Activated T-cell treated with anti-CD3 and anti-CD28 coated beads for 1 hour (primary cell): ENCODE results near the gene ING3.

Experiments
- DNase-seq: peaks from one replicate; pipeline ENCODE4 v3.0.0-alpha.2; 2020; ENCODE audit warnings: low read depth

ING3 gene, protein sequence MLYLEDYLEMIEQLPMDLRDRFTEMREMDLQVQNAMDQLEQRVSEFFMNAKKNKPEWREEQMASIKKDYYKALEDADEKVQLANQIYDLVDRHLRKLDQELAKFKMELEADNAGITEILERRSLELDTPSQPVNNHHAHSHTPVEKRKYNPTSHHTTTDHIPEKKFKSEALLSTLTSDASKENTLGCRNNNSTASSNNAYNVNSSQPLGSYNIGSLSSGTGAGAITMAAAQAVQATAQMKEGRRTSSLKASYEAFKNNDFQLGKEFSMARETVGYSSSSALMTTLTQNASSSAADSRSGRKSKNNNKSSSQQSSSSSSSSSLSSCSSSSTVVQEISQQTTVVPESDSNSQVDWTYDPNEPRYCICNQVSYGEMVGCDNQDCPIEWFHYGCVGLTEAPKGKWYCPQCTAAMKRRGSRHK

DNA sequence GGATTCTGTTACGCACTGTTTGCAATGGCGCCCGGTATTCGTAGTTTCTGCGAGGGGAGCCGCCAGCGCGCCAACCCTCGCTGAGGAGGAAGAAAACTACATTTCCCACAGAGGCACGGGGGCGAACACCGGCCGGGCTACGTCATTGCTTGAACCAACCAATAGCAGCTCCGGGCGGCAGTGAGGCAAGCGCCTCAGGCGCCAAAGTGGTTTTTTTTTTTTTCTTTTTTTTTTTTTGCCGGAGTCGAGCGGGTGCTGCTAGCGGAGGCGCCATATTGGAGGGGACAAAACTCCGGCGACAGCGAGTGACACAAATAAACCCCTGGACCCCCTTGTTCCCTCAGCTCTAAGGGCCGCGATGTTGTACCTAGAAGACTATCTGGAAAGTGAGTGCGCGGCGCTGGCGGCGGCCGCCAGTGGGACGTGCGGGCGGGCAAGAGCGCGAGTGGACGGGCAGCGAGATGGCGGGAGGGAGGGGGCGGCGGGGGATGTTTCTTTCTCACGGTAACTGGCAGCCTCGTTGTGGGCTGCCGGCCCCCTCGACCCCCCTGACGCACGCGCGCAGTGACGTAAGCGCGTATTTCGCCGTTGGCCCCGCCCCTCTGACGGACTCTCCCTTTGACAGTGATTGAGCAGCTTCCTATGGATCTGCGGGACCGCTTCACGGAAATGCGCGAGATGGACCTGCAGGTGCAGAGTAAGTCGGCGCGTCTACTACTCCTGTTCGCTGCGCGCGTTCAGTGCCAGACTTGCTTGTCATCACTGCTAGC, at the start of gene ING3:
Gene ING3 (plus strand): TSS at position 239 of the 770 bp plus-strand sequence. CDS start 120 bp downstream, at position 359.
- peak; percentile 96 for DNase-seq

DNA sequence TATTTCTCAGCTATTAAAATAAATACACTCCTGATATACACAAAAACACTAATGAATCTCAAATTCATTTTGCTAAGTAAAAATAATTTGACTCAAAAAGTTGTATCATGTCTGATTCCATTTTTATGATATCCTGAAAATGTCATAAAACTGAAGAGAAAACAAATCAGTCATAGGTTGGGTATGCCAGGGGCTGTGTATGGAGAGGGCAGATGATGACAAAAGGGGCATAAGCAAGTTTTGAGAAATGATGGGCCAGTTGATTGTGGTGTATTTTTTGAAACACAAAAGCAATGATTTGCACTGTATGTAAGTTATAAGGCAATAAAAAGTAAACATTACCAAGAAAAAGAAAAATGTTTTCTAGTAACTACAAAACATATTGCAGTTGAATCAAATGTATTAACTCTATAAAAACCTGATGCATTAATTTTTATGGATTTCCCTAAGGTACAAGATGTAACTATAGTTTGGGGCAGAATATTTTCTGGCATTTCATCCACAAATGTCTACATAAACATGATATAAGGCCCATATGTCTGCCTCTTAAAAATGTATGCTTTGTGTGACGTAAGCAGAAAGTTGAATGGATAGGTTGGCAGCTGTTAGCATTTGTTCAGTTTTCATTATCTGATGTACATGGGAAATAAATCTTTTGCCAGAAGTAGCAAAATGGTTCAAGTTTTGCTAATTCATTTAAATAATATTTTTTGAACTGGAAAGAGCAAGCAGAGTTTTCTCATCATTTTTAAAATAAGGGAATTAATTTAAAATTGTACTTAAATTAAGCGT, 35.1 kb upstream of the ING3 start:
- DNase-seq: no peak

DNA sequence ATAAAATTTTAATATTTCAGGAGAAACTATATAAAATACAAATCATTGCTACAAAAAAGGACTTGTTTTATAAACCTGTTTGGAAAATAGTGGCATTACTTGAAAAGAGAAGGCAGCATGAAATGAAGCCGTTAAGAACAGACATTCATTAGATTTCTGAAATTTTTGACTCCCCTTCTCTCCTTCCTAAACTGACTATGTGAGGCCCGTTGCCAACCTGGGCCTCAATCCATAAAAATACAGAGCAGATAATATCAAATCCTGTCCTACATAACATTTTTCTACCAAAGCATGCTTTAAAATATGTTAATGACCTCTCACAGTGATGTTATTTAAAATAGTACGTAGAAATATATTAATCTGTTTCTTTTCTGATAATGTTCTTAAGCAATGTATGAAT, 34.5 kb upstream of the ING3 start:
- no peak for DNase-seq

DNA sequence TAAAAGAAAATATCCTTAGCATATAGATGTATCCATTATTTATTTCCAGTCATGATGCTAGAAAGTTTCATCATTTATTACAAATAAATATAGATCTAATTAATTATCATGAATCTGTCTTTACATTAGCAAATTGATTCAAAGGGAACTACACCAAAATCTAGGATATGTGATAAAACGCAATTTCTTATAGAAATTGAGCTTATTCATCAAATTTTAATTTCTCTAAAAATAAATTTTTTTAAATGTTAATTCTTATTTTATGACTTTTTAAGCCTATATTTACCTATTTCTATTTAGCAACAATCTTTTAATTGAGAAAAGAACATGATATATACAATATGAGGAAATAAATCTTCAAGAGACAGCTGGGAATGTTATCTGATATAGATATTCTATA, 34.0 kb upstream of the ING3 start:
- no peak for DNase-seq

DNA sequence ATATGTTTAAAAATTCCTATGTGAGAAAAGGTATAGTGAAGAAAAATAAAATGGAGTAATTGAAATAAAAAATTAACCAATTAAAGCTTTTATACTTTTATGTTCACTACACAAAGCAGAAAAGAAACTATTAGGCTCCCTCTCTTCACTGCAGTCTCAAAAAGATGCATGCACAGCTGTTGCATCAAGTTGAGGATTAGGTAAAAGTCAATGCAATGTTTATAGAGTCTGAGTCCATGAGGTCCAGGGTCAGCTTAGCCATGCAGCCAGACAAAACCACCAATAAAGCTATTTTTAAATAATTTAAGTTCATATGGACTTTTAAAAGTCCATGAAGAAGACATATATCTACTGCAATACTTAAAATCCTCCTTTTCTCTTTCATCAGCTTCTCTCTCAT, 31.1 kb upstream of the ING3 start:
- no peak for DNase-seq

DNA sequence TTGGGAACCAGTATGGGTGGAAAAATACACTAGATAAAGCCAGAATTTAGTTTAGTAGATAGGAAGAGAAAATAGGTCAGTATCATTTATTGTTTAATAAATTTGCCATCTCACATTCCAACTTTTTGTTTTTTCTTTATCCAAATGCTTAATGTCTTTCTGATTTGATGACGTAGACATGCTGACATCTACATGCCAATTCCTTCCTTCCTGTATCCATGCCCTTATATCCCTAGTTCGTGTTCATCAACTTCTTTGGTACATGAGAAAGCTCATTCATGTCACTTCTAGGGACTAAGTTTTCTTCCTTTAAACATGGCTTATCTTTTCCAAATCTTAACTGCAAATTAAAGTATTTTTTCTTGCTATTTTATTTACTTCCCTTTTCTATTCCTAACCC, 30.5 kb upstream of the ING3 start:
- DNase-seq: no peak

DNA sequence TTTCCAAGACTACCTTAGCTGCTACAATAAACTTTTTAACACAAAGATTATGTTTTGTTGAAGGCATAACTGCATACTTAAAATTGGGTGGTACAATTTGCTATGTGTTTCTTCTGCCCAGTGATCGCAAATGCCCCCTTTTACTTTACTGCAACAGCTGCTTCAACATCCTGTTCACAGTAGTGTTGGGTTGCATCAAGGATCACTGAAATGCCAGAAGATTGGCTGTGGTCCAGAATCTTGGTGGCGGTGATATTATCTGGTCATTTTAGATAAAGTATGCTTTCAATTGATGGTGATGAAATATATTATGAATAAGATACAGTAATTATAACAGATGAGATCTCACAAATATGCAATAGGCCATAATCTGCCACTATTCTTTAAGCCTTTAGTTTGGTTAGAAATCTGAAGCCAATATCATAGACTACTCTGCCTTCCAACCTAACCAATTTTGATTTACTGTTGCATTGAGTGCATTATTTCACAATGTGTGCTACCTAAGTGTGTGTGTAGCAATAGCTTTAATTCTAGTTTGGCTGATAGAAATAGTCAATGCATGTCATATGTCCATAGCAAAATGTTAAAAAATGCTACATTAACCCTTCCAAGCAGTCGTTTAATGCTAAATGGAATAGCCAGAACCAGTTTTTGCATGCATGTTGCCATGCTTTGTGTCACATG, 29.8 kb upstream of the ING3 start:
- DNase-seq: no peak

DNA sequence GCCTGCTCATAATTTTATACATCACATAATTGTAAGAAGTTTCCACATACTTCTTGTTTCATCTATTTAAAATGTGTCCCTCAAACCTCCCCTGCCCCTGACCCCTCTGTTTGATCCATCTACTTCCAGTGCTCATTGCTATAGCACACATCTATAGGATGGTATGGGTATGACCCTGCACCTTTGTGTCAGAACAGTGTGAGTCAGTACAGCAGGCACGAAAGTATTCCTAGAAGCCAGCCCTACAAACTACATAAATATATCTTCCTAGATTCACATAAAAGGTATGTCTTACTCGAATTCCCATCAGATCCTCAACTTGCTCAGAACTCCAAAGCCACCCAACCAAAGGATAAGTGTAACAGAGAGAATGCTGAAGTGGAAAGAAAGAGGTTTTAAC, 25.7 kb upstream of the ING3 start:
- DNase-seq: no peak

DNA sequence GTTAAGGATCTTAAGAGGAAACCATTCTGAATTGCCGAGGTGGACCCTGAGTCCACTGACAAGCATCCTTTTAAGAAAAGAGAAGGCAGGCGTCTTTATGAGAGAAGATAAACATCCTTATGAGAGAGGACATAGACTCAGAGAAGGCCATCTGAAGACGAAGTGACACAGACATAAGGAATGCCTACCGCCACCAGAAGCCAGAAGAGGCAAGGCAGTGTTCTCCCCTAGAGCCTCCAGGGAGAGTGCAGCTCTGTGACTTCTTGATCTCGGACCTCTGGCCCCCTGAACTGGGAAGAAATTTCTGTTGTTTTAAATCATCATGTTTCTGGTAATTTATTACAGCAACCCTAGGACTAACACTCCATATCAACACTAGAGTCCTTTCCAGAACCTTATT, 25.2 kb upstream of the ING3 start:
- DNase-seq: no peak

DNA sequence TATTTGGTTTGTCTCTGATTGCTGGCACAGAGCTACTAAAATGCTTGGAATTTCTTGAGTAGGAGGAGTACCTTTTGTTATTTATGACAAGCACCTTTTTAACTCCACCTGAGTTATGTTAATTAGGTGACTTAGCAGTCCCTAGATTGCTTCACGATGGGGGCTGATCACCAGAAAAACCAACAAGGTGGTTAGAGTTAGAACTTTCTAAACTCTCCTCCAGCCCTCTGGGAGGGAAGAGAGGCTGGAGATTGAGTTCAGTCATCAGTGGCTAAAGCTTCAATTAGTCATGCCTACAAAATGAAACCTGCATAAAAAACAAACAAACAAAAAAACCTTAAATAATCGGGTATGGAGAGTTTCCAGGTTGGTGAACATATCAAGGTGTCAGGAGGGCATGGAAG, 23.6 kb upstream of the ING3 start:
- DNase-seq: no peak

DNA sequence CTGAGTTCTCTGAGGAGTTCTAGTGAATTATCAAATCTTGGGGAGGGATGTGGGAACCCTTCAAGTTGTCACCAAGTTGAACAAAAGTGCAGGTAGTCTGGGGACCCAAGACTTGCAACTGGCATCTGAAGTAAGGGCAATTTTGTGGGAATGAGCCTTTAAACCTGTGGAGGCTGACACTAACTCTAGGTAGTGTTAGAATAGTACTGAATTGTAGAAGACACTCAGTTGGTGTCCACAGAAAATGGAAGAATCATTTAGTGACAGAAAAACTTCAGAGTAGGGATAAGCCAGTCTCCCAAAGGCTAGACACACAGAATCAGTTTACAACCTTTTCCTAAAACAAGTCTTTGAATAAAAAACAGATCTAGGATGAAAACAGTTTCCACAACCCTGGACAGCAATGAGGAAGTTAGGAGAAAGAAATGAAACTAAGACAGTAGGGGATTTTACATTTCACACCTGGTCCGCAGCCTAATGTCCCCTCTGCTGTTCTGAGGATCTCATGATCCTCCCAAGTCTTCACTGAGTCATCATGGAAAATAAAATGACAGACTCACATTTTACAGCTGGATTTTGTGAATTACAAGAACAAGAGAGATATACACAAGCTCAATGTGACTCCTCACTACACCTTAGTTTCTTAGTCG, 23.0 kb upstream of the ING3 start:
- DNase-seq: no peak

DNA sequence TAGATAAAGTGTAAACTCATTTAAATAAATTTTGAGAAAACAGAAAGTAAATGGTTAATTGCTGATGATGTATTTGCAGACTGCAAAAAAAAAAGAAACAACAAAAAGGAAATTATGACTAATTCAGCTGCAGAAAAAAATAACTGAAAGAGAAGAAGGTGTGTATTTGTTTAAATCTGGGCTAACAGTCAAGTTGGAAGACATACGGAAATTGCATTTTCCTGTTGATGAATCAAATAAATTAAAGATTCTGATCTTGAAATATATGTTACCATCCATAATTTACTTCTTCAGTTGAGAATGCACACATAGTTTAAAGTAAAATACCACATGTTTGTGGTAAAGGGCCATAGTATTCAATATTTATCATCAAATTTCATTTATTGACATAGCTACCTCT, 19.3 kb upstream of the ING3 start:
- no peak for DNase-seq

DNA sequence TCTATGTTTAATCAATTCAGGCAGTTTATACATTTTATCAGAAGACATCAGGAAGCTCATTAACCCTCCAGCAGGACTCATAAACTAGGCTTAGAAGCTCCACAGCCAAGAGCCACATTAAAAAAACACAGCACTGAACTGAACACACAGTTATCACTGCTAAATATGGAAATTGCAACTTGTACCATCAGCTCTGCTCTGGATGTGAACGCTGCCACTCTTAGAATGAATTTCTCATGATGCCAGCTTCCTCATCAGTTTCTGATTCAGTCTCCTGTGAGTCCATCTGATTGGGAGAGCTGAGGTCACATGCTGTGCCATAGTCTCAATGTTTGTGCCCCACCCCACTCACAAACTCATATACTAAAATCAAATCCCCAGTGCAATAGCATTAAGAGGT, 17.1 kb upstream of the ING3 start:
- DNase-seq: no peak

DNA sequence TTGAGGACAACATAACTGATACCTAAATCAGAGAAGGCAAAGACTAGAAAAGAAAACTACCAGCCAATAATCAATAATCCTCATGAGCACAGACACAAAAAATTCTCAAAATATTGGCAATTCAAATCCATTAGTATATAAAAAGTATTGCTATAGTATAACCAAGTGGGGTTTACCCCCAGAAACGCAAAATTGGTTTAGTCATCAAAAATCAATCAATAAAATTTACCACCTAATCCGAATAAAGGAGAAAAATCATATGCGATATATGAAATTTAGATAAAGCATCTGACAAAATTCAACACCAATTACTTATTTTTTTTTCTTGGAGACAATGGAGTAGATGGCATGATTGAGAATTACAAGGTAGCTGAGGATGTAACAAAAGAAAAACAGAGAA, 11.2 kb upstream of the ING3 start:
- no peak for DNase-seq

DNA sequence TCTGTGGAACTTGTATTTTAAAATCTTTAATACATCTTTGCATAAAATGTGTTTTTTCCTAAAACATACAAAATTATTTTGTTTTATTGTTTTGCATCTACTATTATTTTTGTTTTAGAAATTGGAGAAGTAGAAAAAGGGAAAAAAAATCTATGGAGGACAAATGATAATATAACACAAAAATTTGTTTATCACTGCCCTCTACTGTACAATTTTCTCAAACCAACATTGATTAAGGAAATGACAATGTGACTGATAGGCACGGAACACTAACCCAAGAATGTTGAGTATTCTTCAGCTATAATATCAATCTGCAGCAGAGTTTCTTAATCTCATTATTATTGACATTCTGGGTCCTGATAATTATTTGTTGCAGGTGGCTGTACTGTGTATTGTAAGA, 9.5 kb upstream of the ING3 start:
- no peak for DNase-seq

DNA sequence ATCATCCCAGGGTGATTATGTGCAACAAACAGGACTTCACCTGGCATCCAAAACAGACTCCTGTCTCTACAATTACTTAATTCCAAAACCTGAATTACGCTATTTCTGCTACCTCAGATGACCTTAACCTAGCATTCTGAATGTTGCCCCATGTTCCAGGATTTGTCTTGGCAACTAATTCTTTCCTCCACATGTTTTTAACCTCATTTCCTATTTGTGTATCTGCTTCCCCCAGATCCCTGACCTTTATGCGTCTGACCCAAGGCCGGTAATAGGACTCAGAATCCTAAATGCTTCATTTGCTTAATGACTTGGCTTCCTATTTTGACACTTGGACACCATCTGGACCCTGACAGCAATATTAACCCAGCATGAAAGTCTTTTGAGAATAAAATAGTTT, 8.7 kb upstream of the ING3 start:
- no peak for DNase-seq

DNA sequence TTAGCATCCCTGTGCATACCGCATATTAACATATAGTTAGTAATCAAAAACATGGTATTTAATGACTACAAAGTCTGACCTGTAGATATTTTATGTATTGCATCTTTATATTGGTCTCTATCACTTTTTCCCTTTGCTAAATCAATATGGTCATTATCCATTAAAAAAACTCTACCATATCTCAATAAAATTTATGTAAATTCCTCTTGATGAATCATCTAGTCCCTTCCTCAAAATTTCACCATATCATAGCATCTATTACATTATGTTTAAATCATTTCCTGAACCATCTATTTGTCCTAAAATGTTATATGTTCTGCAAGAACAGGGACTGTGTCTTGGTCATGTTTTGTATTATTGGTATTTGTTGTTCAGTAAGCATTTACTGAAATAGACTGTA, 7.7 kb upstream of the ING3 start:
- DNase-seq: no peak

DNA sequence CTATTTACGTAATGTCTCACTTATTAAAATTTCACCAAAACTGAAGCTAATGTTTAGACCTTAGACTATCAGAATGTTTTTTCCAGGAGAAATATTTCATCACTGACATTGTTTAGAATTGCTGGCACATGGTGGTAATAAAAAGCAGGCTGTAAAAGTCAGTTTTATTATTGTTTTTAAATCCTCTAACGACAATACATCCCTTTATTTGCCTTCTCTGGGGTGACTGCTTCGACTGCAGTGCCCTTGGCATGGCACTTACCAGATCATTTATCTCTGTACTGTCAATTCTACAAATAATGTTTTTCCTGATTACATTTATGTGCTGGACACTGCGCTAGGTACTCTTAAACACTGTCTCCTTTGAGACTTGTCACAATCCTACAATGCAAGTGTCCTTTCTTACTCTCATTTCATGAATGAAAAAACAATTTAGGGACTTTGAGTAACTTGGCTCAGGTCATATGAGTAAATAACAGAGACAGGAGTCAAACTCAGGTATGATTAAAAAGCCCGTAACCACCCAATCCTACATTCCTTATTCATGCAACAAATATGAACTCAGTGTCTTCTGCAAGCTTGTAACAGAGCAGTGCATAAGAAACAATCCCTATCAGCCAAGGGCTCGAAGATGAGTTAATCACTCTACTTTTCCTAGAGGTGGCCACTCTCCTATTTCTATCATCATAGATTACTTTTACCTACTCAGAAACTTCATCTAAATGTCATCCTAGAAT, 5.6 kb upstream of the ING3 start:
- no peak for DNase-seq

DNA sequence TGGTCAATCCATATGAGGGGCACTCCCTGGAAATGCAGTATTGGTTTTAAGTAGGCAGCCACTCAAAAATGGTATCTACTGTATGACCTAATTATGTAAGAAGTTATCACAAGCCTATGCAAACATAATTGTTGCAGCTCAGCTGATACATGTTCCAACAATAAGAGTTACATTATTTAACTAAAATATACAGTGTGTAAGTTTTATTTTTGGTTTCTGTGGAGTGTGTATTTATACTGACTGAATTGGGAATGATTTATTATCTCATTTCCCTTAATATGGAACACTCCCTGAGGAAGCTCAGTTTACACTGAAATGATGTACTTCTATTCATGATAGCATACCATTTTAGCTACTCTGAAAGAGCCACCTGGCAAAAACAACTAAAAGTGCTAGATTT, 2.6 kb upstream of the ING3 start:
- DNase-seq: no peak

DNA sequence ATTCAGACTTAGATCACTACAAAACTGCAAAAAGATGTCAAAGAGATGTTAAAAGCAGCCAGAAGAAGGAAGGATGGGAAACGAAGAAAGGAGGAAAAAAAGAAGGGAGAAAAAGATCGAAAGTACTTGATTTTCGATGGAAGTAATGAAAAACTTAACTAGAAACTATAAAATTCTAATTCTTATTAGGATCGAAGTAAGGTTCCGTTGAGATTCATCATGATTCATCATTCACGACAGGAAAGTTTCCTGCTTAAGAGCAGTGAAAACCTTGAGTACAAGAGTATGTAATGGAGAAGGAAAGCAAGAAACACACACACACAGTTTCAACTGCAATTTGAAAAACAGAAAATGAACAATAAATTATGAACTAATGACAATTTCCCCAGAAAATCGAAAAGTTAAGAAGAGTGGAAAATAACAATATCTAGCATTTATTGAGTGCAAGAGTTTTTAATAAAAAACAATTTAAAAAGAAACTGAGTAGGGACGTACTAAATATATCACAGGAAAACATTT, 1.1 kb upstream of the ING3 start:
- DNase-seq: no peak
